HG03097 (cell line): ENCODE results near the gene SLC38A8.
A peak's percentile ranks its signal among the peaks of the same experiment; 100 is the strongest.

Experiments
- ATAC-seq: cut with Tn5 transposase; IDR thresholded peaks from one replicate; pipeline ENCODE4 v1.9.1; 2021; ENCODE audit not compliant: unreplicated experiment, low FRiP score

SLC38A8 gene

GRCh38 chr16:84042308-84042878 is at the start of gene SLC38A8:
Gene SLC38A8 (minus strand): TSS chr16:84042795. CDS start chr16:84042157, 638 bp downstream.
- no peak for ATAC-seq

- no peak for ATAC-seq
Observed at GRCh38 chr16:84091460-84091859, 48.9 kb upstream of the SLC38A8 start.

- no peak for ATAC-seq
Observed at GRCh38 chr16:84090211-84090610, 47.6 kb upstream of the SLC38A8 start.

GRCh38 chr16:84088695-84089395 is 46.2 kb upstream of the SLC38A8 start:
- peak; percentile 77 for ATAC-seq

DNA sequence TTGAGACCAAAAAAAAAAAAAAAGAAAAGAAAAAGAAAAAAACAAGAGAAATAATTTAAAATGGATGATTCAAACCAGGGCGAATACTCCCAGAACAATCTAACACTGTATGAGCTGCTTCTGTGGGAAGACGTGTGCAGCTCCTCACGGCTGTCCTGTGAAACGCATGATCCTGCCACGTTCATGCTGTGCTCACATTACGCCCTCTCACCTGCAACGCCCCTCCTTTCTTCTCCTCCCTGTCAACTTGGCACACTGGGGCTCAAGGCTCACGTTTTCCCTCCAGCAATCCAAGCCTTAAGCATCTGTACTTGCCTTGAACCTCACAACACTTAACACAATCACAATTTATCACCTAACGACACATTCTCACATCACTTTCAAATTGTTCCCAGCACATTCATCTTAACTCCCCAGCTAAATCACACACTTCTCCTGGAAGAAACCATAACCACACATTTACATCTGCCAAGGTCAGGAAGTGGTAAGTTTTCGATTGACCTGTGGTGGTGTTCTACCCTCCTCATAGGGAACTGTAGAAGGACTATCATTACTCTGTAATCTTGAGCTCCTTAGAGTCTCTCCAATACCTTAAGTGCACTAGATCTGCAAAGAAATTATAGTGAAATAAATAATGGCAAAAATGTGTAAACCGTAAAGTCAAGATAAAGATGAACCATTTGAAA is 45.0 kb upstream of the SLC38A8 start:
- no peak for ATAC-seq

GRCh38 chr16:84087001-84087400 is 44.4 kb upstream of the SLC38A8 start:
- ATAC-seq: no peak

DNA sequence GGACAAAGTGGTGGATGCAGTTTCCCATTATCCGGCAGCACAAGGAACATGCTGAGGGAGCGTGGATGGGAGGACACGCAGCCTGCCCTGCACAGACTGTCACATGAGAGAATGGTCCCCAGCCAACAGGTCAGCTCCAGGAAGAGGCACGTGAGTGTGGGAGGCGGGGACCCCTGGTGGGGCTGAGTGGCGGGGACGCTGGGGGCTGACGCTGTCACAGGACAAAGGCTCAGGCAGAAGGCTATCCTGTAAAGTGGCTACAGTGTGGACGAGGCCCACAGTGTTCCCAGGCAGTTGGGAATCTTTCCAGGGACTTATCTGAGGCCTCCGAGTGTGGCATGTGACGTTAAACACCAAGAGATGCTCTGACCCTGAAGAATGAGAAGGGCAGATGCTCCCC is 43.7 kb upstream of the SLC38A8 start:
- ATAC-seq: no peak

- no peak for ATAC-seq
Observed at GRCh38 chr16:84085773-84086172, 43.2 kb upstream of the SLC38A8 start.

GRCh38 chr16:84085271-84085667 is 42.7 kb upstream of the SLC38A8 start:
- ATAC-seq: no peak

GRCh38 chr16:84084570-84085270 is 42.1 kb upstream of the SLC38A8 start:
- ATAC-seq: no peak

- no peak for ATAC-seq
Observed at GRCh38 chr16:84082835-84083569, 40.4 kb upstream of the SLC38A8 start.

- no peak for ATAC-seq
Observed at GRCh38 chr16:84082110-84082509, 39.5 kb upstream of the SLC38A8 start.

GRCh38 chr16:84081446-84081989 is 38.9 kb upstream of the SLC38A8 start:
- ATAC-seq: no peak

DNA sequence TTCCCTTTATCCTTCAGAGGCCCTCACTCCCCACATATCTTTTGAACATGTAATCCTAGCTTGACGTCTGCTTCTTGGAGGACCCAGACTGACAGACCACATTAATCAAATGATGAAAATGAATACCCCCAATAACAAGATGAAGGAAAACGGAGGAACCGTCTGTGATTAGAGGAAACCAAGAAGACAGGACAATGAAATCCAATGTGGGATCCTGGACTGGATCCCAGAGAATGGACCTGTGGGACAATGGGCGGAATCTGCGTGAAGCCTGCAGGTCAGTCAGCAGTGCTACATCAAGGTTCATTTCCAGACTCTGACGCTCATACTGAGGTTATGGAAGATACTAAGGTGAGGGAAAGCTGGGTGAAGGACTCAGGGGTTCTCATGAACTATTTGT is 38.2 kb upstream of the SLC38A8 start:
- no peak for ATAC-seq

DNA sequence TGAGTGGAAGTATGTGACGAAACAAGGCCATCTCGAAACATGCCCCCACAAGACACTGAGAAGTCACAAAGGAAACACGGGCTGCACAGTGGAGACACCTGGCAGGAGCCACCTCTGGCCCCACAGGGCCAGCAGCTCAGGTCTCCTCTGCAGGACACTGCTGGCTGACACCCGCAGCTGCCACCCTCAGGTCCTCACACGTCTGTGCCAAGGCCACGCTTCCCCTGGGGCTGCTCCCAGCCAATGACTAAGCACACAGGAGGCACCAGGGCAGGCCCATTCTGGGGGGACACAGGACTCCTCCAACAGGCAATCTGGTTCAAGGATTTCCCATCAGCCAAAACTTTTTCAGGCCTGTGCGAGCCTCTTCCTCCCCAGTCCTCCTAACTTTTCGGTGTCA is 37.8 kb upstream of the SLC38A8 start:
- ATAC-seq: no peak

GRCh38 chr16:84079664-84080063 is 37.1 kb upstream of the SLC38A8 start:
- ATAC-seq: no peak

GRCh38 chr16:84075376-84075775 is 32.8 kb upstream of the SLC38A8 start:
- ATAC-seq: no peak

GRCh38 chr16:84074721-84075120 is 32.1 kb upstream of the SLC38A8 start:
- ATAC-seq: no peak

GRCh38 chr16:84072014-84072413 is 29.4 kb upstream of the SLC38A8 start:
- no peak for ATAC-seq

DNA sequence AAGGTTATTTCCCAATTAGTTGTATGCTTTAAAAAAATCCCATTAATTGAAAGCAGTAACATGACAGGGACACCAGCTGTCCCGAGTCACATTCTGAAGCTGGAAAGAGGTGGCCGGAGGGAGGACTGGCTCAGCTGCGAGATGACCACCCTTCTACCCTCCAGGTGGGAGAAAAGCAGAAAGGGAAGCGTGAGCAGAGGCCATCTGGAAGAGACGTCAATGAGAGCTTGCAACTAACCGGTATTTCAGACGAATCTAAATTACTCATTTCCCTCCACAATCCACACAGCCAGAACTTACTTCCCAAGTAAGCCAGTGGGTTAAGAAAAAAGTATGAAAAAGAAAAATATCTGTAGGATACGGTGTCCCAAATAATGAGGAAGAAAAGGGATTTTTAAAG is 28.5 kb upstream of the SLC38A8 start:
- ATAC-seq: no peak
